NCI-H146 treated with DMSO at 0.1 percent for 48 hours (cell line): ENCODE results near the gene FAHD2B.
"Not testable (repeated sequence)": the region's sequence is repeated elsewhere in the genome, so short reads cannot be mapped to it uniquely, and the experiment has no call there.

Experiments
- DNase-seq: peaks from one replicate; lab custom pipeline; 2025; ENCODE audit not compliant: unreplicated experiment; lab: John Stamatoyannopoulos, UW

FAHD2B gene

DNA sequence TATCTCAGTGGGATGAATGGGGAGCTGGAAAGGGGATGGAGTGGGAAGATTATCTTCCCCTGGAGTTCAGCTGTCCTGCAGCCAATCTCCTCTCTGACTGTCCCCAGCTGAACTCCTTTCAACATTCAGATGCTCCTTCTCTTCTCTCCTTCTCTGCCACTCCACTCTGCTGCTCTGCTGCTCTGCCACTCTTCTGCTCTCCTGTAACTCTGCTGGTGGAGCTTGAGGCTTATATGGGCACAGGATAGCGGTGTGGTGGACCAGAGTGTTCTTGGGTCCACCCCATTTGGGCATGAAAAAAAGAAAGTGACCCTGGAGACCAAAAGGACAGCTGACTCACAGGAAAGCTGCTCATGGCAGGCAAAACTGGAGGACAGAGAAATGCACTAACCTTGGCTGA, 26.6 kb downstream of the FAHD2B start:
- no peak for DNase-seq

DNA sequence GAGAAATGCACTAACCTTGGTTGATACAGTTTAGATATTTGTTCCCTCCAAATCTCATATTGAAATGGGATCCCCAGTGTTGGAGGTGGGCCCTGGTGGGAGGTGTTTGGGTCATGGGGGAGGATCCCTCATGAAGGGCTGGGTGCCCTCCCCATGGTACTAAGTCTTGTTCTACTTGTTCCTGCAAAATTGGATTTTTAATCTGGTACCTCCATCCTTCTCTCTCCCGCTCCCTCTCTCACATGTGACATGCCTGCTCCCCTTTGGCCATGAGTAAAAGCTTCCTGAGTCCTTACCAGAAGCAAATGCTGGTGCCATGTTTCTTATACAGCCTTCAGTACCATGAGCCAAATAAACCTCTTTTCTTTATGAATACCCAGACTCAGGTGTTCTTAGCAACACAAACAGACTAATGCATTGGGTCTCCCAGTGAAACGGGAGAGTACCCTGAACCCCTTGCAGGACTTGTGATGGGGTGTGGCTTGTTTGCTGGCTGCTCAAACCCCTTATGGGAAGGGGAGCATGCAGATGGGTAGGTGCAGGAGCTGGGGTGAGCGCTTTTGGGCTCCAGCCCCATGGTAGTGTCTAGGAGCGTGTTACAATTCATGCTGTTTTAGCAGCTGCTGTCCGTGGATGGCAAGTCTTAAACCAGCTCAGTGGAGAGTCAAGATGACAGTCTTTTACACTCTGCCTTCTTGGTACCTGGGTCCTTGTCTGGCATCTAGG, 27.2 kb downstream of the FAHD2B start:
- no peak for DNase-seq

DNA sequence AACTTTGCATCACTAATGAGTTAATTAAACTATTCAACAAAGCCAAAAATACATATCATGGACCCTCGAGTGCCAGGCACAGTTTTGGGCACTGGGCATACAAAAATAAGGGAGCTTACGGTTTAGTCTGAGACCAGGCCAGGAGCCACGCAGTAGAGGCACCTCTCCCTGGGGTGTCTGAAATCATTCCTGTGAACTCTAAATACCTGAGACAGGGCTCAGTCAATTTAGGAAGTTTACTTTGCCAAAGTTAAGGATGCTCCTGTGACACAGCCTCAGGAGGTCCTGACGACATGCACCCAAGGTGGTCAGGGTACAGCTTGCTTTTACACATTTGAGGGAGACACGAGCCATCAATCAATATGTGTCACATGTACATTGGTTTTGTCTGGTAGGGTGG, 28.7 kb downstream of the FAHD2B start:
- DNase-seq, result not testable (repeated sequence)

DNA sequence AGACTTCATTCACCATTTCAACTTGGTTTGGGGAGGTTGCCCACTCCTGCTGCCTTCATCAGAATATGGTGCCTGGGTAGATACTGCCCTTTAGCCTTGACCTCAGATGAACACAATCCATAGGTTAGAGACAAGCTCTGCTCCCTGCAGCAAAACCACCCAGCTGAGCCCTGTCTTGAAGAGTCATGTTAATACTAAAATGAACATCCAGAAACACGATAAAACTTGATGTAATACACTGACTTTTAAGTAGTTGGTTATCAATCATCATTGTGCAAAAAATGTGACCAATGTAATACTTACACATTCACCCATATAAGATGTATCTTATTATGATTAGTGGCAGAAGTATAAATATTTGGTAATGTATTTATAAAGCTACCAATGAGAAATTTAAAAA, 32.7 kb downstream of the FAHD2B start:
- not testable (repeated sequence) for DNase-seq

DNA sequence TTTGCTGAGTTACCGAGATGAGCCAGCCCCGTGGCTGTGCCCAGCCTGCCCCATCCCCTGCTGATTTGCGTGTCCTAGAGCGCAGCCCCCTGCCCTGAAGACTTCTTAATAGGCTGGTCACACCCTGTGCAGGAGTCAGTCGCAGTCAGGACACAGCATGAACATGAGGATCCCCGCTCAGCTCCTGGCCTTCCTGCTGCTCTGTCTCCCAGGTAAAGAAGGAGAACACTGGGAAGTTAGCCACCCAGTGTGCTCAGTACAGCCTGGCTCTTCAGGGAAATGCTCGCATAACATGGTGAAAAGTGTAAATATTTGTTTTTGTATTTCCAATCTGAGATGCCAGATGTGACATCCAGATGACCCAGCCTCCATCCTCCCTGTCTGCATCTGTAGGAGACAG, 34.9 kb downstream of the FAHD2B start:
- not testable (repeated sequence) for DNase-seq

DNA sequence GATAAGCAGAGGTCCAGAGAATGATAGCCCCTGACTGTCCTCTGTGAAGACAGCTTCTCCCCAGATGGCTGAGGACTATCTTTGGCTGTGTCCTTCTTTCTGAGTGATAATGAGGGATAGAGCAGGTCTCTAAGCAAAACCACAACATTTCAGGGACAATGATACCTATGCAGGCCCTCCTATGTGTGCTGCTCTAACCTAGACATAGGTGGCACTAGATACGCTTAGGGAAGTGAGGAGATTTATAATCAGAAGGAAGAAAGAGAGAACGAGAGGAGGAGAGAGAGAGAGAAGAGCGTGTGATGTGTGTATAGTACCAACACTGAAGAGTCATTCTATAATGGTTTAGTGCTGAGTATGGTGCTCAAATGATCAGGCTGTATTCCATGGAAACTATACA, 38.5 kb downstream of the FAHD2B start:
- not testable (repeated sequence) for DNase-seq

DNA sequence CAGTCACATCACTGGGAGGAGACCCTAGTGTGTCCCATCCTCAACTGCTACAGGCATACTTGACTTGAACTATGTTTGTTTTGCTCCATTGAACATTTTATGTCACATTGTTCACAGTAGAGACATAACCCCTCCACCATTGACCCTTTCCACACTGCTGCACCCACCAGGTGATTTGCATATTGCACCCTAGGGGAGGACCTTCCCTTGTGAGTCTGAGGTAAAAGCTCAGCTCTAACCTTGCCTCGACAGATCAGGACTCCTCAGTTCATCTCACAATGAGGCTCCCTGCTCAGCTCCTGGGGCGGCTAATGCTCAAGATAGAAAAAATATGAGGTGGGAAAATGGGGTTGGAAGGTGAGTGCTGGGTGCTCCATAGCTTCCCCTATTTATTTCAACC, 44.6 kb downstream of the FAHD2B start:
- not testable (repeated sequence) for DNase-seq

DNA sequence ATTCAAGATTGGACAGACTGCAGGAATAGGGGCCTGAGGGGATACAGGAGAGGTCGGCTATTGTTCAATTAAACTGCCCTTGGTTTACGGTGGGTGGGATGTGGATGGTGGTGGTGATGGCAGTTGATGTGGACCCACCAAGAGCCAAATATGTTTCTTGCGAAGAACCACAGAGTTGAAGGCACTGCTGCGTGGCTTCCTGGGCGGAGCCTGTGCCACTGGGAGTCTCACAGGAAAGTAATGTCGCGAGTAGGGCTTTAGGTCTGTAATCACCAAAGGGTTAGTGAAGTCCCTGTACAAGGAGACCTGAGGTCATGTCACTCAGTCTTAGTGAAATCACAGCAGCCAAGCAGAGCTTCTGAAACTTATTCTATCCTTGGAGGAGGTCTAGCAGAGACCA, 46.2 kb downstream of the FAHD2B start:
- DNase-seq, result not testable (repeated sequence)

DNA sequence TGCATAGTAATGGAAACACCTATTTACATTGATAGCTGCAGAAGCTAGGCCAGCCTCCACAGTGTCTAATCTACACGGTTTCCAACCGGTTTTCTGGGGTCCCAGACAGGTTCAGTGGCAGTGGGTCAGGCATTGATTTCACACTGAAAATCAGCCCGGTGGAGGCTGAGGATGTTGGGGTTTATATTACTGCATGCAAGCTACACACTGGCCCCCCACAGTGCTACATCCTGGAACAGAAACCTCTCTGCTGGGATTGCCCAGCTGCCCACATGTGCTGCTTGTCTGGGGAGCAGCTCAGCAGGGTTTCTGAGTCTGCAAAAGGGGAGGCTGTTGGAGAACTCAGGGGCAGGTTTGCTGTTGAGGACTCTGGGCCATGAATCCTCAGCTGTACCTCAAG, 48.0 kb downstream of the FAHD2B start:
- not testable (repeated sequence) for DNase-seq

DNA sequence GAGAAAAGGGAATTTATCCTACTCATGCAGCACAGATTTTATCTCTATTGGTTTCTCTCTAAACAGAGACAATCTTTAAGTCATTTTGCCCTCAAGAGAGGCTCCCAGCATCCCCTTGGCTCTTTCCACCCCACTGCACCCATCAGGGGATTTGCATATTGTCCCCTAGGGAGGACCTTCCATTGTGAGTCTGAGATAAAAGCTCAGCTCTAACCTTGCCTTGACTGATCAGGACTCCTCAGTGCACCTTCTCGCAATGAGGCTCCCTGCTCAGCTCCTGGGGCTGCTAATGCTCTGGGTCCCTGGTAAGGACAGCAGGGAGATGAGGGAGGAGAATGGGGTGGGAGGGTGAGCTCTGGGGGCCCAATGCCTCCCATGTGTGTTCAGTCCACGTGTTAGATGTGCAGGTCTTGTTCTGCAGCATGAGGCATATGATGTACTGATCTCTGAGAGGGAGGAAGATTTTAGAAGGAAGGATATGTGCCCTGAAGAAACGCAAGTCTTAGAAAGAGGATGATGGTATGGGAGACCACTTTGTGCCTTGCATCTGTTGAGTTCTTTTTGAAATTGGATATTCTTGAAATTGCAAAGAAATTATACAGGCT, 48.7 kb downstream of the FAHD2B start:
- not testable (repeated sequence) for DNase-seq
